Measurements from ENCODE around the gene TNIP2. TPM values are rescaled to one million over a fixed set of nuclear protein-coding genes. Genes with fewer than 3 reads are reported as not detected.

Gene TNIP2
- total RNA-seq, 1 donor: 41.9 TPM

GRCh38 chr4:2702361-2702760 lies 53.8 kb downstream of the TNIP2 start:
- H3K4me3 ChIP-seq (ENCODE audit: low read depth, low read length): no peak overlapping the region
- no peak for DNase-seq (ENCODE audit: low read depth)
- TF ChIP-seq CTCF (IDR thresholded peaks at IDR 0.05; ENCODE audit: insufficient read depth, low read depth, low read length): no peak

GRCh38 chr4:2700031-2700430 lies 56.1 kb downstream of the TNIP2 start:
- DNase-seq (ENCODE audit: low read depth): no peak
- no peak for TF ChIP-seq CTCF (IDR thresholded peaks at IDR 0.05; ENCODE audit: insufficient read depth, low read depth, low read length)
- no peak overlapping the region for H3K4me3 ChIP-seq (ENCODE audit: low read depth, low read length)

GRCh38 chr4:2699534-2699933 lies 56.6 kb downstream of the TNIP2 start:
- no peak for DNase-seq (ENCODE audit: low read depth)
- no peak for TF ChIP-seq CTCF (IDR thresholded peaks at IDR 0.05; ENCODE audit: insufficient read depth, low read depth, low read length)
- no peak overlapping the region for H3K4me3 ChIP-seq (ENCODE audit: low read depth, low read length)

- no peak overlapping the region for H3K4me3 ChIP-seq (ENCODE audit: low read depth, low read length)
- DNase-seq (ENCODE audit: low read depth): no peak
- no peak for TF ChIP-seq CTCF (IDR thresholded peaks at IDR 0.05; ENCODE audit: insufficient read depth, low read depth, low read length)
Measured at GRCh38 chr4:2698951-2699505, 57.1 kb downstream of the TNIP2 start.

- no peak overlapping the region for H3K4me3 ChIP-seq (ENCODE audit: low read depth, low read length)
- no peak for TF ChIP-seq CTCF (IDR thresholded peaks at IDR 0.05; ENCODE audit: insufficient read depth, low read depth, low read length)
- DNase-seq (ENCODE audit: low read depth): no peak
Measured at GRCh38 chr4:2698504-2698903, 57.6 kb downstream of the TNIP2 start.

- H3K4me3 ChIP-seq (ENCODE audit: low read depth, low read length): no peak overlapping the region
- no peak for TF ChIP-seq CTCF (IDR thresholded peaks at IDR 0.05; ENCODE audit: insufficient read depth, low read depth, low read length)
- DNase-seq (ENCODE audit: low read depth): no peak
Measured at GRCh38 chr4:2697995-2698414, 58.1 kb downstream of the TNIP2 start.

GRCh38 chr4:2696423-2696822 lies 59.7 kb downstream of the TNIP2 start:
- H3K4me3 ChIP-seq (ENCODE audit: low read depth, low read length): no peak overlapping the region
- DNase-seq (ENCODE audit: low read depth): no peak
- TF ChIP-seq CTCF (IDR thresholded peaks at IDR 0.05; ENCODE audit: insufficient read depth, low read depth, low read length): no peak

Measured in fibroblast of villous mesenchyme (primary cell).